Keratinocyte (primary cell): ENCODE data around the gene BOC.

Source experiments
- EZH2 ChIP-seq: IDR thresholded peaks from one replicate; pipeline ENCODE4 v1.6.1; 2012; ENCODE audit warnings: inconsistent platforms, mild to moderate bottlenecking, low read length, moderate library complexity
- TF ChIP-seq, protein P1 (sequence below), 3 experiments: IDR thresholded peaks in 1 of 3; conservative IDR thresholded peaks in 1 of 3; optimal IDR thresholded peaks in 1 of 3; 2 replicates in 2 of 3; 3 replicates in 1 of 3; pipeline versions ENCODE3 to v1.5.1; 2011; ENCODE audit warnings: low read length in 3 of 3, mild to moderate bottlenecking in 3 of 3, moderate library complexity in 2 of 3, control low read depth in 1 of 3, inconsistent platforms in 1 of 3; ENCODE audit not compliant: insufficient read depth in 2 of 3; ENCODE audit errors: extremely low read depth in 1 of 3

DNA sequence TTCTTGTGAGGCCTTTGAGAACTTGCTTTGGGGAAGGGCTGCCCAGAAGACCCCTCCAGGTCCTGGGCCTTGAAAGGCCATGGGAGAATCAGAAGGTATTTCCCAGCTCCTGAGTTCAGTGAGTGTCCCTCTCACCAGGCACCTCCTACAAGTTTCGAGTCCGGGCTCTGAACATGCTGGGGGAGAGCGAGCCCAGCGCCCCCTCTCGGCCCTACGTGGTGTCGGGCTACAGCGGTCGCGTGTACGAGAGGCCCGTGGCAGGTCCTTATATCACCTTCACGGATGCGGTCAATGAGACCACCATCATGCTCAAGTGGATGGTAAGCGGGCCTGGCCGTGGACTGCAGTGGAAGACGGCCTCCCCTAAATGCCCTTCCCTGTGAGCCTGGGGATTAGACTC is 68.3 kb downstream of the BOC start:
- TF ChIP-seq, protein P1, sequence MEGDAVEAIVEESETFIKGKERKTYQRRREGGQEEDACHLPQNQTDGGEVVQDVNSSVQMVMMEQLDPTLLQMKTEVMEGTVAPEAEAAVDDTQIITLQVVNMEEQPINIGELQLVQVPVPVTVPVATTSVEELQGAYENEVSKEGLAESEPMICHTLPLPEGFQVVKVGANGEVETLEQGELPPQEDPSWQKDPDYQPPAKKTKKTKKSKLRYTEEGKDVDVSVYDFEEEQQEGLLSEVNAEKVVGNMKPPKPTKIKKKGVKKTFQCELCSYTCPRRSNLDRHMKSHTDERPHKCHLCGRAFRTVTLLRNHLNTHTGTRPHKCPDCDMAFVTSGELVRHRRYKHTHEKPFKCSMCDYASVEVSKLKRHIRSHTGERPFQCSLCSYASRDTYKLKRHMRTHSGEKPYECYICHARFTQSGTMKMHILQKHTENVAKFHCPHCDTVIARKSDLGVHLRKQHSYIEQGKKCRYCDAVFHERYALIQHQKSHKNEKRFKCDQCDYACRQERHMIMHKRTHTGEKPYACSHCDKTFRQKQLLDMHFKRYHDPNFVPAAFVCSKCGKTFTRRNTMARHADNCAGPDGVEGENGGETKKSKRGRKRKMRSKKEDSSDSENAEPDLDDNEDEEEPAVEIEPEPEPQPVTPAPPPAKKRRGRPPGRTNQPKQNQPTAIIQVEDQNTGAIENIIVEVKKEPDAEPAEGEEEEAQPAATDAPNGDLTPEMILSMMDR (optimal IDR thresholded peaks at IDR 0.05 in 1 of 3, IDR thresholded peaks at IDR 0.05 in 1 of 3, conservative IDR thresholded peaks at IDR 0.05 in 1 of 3; ENCODE audit: extremely low read depth in 1 of 3, insufficient read depth in 2 of 3, low read length in 3 of 3) = no peak
- no peak for TF ChIP-seq EZH2
